Ovary (tissue), 3 donors: ENCODE measurements around the gene CHRNA5.

Experiments used
- EP300 ChIP-seq: sonication (generic); formaldehyde crosslinking; IDR thresholded peaks from one replicate; pipeline ENCODE4 v1.6.1; 2017; ENCODE audit warnings: antibody characterized with exemption
- POLR2A ChIP-seq: fragments of 450-650 bp; IDR thresholded peaks from one replicate; pipeline ENCODE4 v1.6.1; 2017; ENCODE audit warnings: antibody characterized with exemption, mild to moderate bottlenecking, moderate library complexity
- TF ChIP-seq, protein P1 (sequence below), 3 donors: fragments of 450-650 bp in 2 of 3; fragments of 200-600 bp in 1 of 3; IDR thresholded peaks; one replicate each; pipeline versions ENCODE4 v1.5.1 to v1.8.0; 2016 to 2022; ENCODE audit warnings: antibody characterized with exemption in 3 of 3, mild to moderate bottlenecking in 1 of 3
- donor health status: DM: no; HTN: no; CAD: no.

DNA sequence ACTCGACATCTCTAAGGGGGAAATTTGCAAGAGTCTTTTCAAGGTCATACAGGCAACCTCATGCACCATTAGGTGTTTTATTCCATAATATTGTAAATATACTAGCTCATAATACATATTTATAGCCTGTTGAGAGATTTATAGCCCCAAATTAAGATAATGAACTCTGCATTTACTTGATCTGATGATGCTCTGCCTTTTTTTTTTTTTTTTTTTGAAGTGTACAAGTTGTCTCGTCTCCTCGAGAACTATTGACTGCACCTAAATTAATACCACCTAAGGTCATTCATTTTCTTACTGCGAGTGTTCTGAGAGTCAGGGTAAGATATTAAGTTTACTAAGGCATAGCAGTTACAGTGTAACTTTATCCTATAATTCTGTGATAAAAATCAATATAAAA lies 6.1 kb downstream of the CHRNA5 start:
- TF ChIP-seq, protein P1, sequence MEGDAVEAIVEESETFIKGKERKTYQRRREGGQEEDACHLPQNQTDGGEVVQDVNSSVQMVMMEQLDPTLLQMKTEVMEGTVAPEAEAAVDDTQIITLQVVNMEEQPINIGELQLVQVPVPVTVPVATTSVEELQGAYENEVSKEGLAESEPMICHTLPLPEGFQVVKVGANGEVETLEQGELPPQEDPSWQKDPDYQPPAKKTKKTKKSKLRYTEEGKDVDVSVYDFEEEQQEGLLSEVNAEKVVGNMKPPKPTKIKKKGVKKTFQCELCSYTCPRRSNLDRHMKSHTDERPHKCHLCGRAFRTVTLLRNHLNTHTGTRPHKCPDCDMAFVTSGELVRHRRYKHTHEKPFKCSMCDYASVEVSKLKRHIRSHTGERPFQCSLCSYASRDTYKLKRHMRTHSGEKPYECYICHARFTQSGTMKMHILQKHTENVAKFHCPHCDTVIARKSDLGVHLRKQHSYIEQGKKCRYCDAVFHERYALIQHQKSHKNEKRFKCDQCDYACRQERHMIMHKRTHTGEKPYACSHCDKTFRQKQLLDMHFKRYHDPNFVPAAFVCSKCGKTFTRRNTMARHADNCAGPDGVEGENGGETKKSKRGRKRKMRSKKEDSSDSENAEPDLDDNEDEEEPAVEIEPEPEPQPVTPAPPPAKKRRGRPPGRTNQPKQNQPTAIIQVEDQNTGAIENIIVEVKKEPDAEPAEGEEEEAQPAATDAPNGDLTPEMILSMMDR (IDR thresholded peaks at IDR 0.05), result no peak
- no peak for TF ChIP-seq POLR2A
- no peak for TF ChIP-seq EP300
